IMR-90 (cell line): Measurements from ENCODE around the gene BRIP1. TPM values are rescaled to one million over a fixed set of nuclear protein-coding genes. Genes with fewer than 3 reads are reported as not detected.

Experiments
- ATAC-seq: fragments of 200-7000 bp; cut with Tn5 transposase; 2 replicates; pipeline ENCODE4 v1.9.1; 2020; ENCODE audit warnings: low read depth, mild to moderate bottlenecking, moderate library complexity
- BruUV-seq: library from RNA; stranded (reverse); fragments of 400-500 nt; replicated peaks from 2 replicates; lab custom pipeline; 2021; lab: Mats Ljungman, UMichigan
- CTCF ChIA-PET: fragments of 300-600 bp; formaldehyde crosslinking; extraction: SDS; loops from one replicate; lab custom pipeline; 2021; ENCODE audit warnings: antibody characterized with exemption; lab: Yijun Ruan, JAX
- POLR2A ChIA-PET: fragments of 300-600 bp; sonication (Branson Sonifier 250); formaldehyde crosslinking; loops from one replicate; lab custom pipeline; 2022; ENCODE audit warnings: antibody characterized with exemption; ENCODE audit not compliant: unreplicated experiment; lab: Charles Lee
- DNase-seq: peaks from one replicate; pipeline ENCODE4 v3.0.0; 2013
- H2AFZ ChIP-seq: replicated peaks from 2 replicates; pipeline ENCODE3; 2013; ENCODE audit warnings: low read length, mild to moderate bottlenecking; ENCODE audit not compliant: poor library complexity
- H2AK5ac ChIP-seq: 2 replicates; pipeline ENCODE4 v1.6.1; 2013; ENCODE audit warnings: low read depth, low read length, inconsistent platforms
- H2AK9ac ChIP-seq: replicated peaks from 2 replicates; pipeline ENCODE3; 2013; ENCODE audit warnings: mild to moderate bottlenecking, low read depth, low read length, moderate library complexity; ENCODE audit not compliant: poor library complexity
- H2BK120ac ChIP-seq: 2 replicates; pipeline ENCODE4 v1.6.1; 2013; ENCODE audit warnings: low read depth, low read length, inconsistent platforms
- H2BK15ac ChIP-seq: 3 replicates; pipeline ENCODE4 v1.6.1; 2013; ENCODE audit warnings: low read depth, low read length, inconsistent platforms
- H2BK20ac ChIP-seq: 2 replicates; pipeline ENCODE4 v1.6.1; 2013; ENCODE audit warnings: low read depth, mild to moderate bottlenecking, inconsistent platforms, low read length, moderate library complexity
- H2BK5ac ChIP-seq: 2 replicates; pipeline ENCODE4 v1.6.1; 2013; ENCODE audit warnings: mild to moderate bottlenecking, low read depth, low read length, inconsistent platforms; ENCODE audit not compliant: poor library complexity, severe bottlenecking
- H3K14ac ChIP-seq: replicated peaks from 2 replicates; pipeline ENCODE4 v1.6.1; 2013; ENCODE audit warnings: low read depth, low read length, inconsistent platforms
- H3K18ac ChIP-seq: 2 replicates; pipeline ENCODE4 v1.6.1; 2013; ENCODE audit warnings: low read depth, low read length, control low read depth
- H3K23ac ChIP-seq: 2 replicates; pipeline ENCODE4 v1.6.1; 2013; ENCODE audit warnings: low read depth, low read length, inconsistent platforms
- H3K27ac ChIP-seq: 2 replicates; pipeline ENCODE4 v1.5.1; 2013; ENCODE audit warnings: mild to moderate bottlenecking, control low read depth, low read length; ENCODE audit not compliant: insufficient read depth
- H3K27me3 ChIP-seq: 2 replicates; pipeline ENCODE4 v1.6.1; 2013; ENCODE audit warnings: low read length; ENCODE audit not compliant: control insufficient read depth, insufficient read depth
- H3K36me3 ChIP-seq: 2 replicates; pipeline ENCODE4 v1.6.1; 2013; ENCODE audit warnings: low read length, mixed read lengths; ENCODE audit not compliant: control insufficient read depth, insufficient read depth
- H3K4ac ChIP-seq: 2 replicates; pipeline ENCODE4 v1.6.1; 2013; ENCODE audit warnings: low read depth, low read length, inconsistent platforms
- H3K4me1 ChIP-seq: 2 replicates; pipeline ENCODE4 v1.6.1; 2013; ENCODE audit warnings: low read length, mixed read lengths; ENCODE audit not compliant: control insufficient read depth, insufficient read depth
- H3K4me2 ChIP-seq: 2 replicates; pipeline ENCODE4 v1.6.1; 2013; ENCODE audit warnings: low read depth, mild to moderate bottlenecking, control low read depth, low read length, moderate library complexity
- H3K4me3 ChIP-seq: 2 replicates; pipeline ENCODE4 v1.5.1; 2013; ENCODE audit warnings: low read depth, mild to moderate bottlenecking, control low read depth, low read length, moderate library complexity; ENCODE audit not compliant: insufficient read depth
- H3K56ac ChIP-seq: 2 replicates; pipeline ENCODE4 v1.6.1; 2013; ENCODE audit warnings: low read length, inconsistent platforms; ENCODE audit not compliant: insufficient read depth; ENCODE audit errors: extremely low read depth
- H3K79me1 ChIP-seq, 2 experiments: 2 replicates each; pipeline ENCODE4 v1.6.1; 2013; ENCODE audit warnings: low read length in 2 of 2, inconsistent platforms in 1 of 2, low read depth in 1 of 2
- H3K9ac ChIP-seq: 2 replicates; pipeline ENCODE4 v1.6.1; 2013; ENCODE audit warnings: low read depth, low read length, control low read depth
- H3K9me1 ChIP-seq: 2 replicates; pipeline ENCODE4 v1.6.1; 2013; ENCODE audit warnings: low read length, inconsistent platforms; ENCODE audit not compliant: insufficient read depth
- H3K9me3 ChIP-seq: 2 replicates; pipeline ENCODE4 v1.6.1; 2013; ENCODE audit warnings: low read length; ENCODE audit not compliant: control insufficient read depth, insufficient read depth
- H4K20me1 ChIP-seq: 2 replicates; pipeline ENCODE4 v1.6.1; 2013; ENCODE audit warnings: low read length, inconsistent platforms; ENCODE audit not compliant: insufficient read depth
- H4K5ac ChIP-seq: 2 replicates; pipeline ENCODE4 v1.6.1; 2013; ENCODE audit warnings: mild to moderate bottlenecking, low read depth, low read length, control low read depth
- H4K8ac ChIP-seq, 2 experiments: 2 replicates each; pipeline ENCODE4 v1.6.1; 2013; ENCODE audit warnings: low read depth in 2 of 2, low read length in 2 of 2, control low read depth in 1 of 2, inconsistent platforms in 1 of 2
- H4K91ac ChIP-seq: 2 replicates; pipeline ENCODE4 v1.6.1; 2013; ENCODE audit warnings: low read depth, low read length, inconsistent platforms; ENCODE audit not compliant: insufficient read depth
- BHLHE40 ChIP-seq: fragments of 150-350 bp; IDR thresholded peaks from 2 replicates; pipeline ENCODE4 v1.6.1; 2016; ENCODE audit warnings: mild to moderate bottlenecking, low read depth, low read length
- CEBPB ChIP-seq: IDR thresholded peaks from 2 replicates; pipeline ENCODE4 v1.6.1; 2012; ENCODE audit warnings: low read depth, low read length, improper control_type of control experiment
- CHD1 ChIP-seq: IDR thresholded peaks from 2 replicates; pipeline ENCODE4 v1.6.1; 2012; ENCODE audit warnings: low read depth, low read length, improper control_type of control experiment
- FOS ChIP-seq: fragments of 150-350 bp; IDR thresholded peaks from 2 replicates; pipeline ENCODE4 v1.6.1; 2016; ENCODE audit warnings: low read depth, low read length
- MAFK ChIP-seq: IDR thresholded peaks from 2 replicates; pipeline ENCODE4 v1.6.1; 2012; ENCODE audit warnings: low read depth, low read length, improper control_type of control experiment
- MAZ ChIP-seq: IDR thresholded peaks from 2 replicates; pipeline ENCODE4 v1.6.1; 2012; ENCODE audit warnings: low read depth, mild to moderate bottlenecking, low read length, improper control_type of control experiment, moderate library complexity, borderline replicate concordance
- MXI1 ChIP-seq: IDR thresholded peaks from 2 replicates; pipeline ENCODE4 v1.6.1; 2012; ENCODE audit warnings: low read depth, mild to moderate bottlenecking, low read length, moderate library complexity, borderline replicate concordance
- NFE2L2 ChIP-seq: fragments of 150-350 bp; IDR thresholded peaks from 2 replicates; pipeline ENCODE4 v1.6.1; 2016; ENCODE audit warnings: low read depth, mild to moderate bottlenecking, low read length
- POLR2A ChIP-seq: IDR thresholded peaks from 2 replicates; pipeline ENCODE4 v1.6.1; 2012; ENCODE audit warnings: mild to moderate bottlenecking, low read depth, low read length
- RAD21 ChIP-seq: IDR thresholded peaks from 2 replicates; pipeline ENCODE4 v1.6.1; 2012; ENCODE audit warnings: low read length, improper control_type of control experiment
- RCOR1 ChIP-seq: IDR thresholded peaks from 2 replicates; pipeline ENCODE4 v1.6.1; 2012; ENCODE audit warnings: mild to moderate bottlenecking, low read length, improper control_type of control experiment; ENCODE audit not compliant: insufficient replicate concordance
- RFX5 ChIP-seq: IDR thresholded peaks from 2 replicates; pipeline ENCODE4 v1.8.0; 2012; ENCODE audit warnings: low read depth, mild to moderate bottlenecking, low read length, moderate library complexity
- SMC3 ChIP-seq: fragments of 150-350 bp; IDR thresholded peaks from 2 replicates; pipeline ENCODE4 v1.6.1; 2016; ENCODE audit warnings: low read depth, mild to moderate bottlenecking, antibody characterized with exemption, low read length, moderate library complexity
- WGBS, 2 experiments: methylation state at CpG; one replicate each; pipeline versions ENCODE4 v1.1.5 to v1.1.7; 2013; ENCODE audit warnings: missing lambda C conversion rate in 2 of 2; ENCODE audit not compliant: insufficient read length in 1 of 2; ENCODE audit errors: extremely low coverage in 2 of 2; 5-methylcytosine and 5-hydroxymethylcytosine counted together
- dilution Hi-C: fragments of 300-500 bp; cut with HindIII; formaldehyde crosslinking; loops from one replicate; pipeline ENCODE4 v1.14.3; 2018; ENCODE audit warnings: low sequenced_read_pairs; ENCODE audit not compliant: unreplicated experiment
- in situ Hi-C: fragments of 300-500 bp; cut with MboI; formaldehyde crosslinking; loops from 3 replicates; pipeline ENCODE4 v1.14.3; 2019; ENCODE audit warnings: low sequenced_read_pairs, inconsistent platforms, mixed read lengths
- intact Hi-C: fragments of 100-400 bp; cut with micrococcal nuclease; formaldehyde crosslinking; loops from 2 replicates; pipeline ENCODE4 v1.10.0; 2022
- polyA plus RNA-seq, 3 experiments: library from polyadenylated mRNA; depleted of rRNA; stranded (reverse); fragments of >200 nt; gene quantifications; 2 replicates each; pipeline ENCODE4 v1.2.3, GENCODE V29; 2012; ENCODE audit warnings: low replicate concordance in 1 of 3
- total RNA-seq: library from RNA; depleted of rRNA; stranded (reverse); fragments of >200 nt; gene quantifications from 2 replicates; pipeline ENCODE4 v1.2.3, GENCODE V29; 2012
- TF ChIP-seq, protein P1 (sequence below): conservative IDR thresholded peaks from 2 replicates; pipeline ENCODE4 v1.5.1; 2012; ENCODE audit warnings: mild to moderate bottlenecking, low read depth, low read length, improper control_type of control experiment
- TF ChIP-seq, protein P2 (sequence below): fragments of 150-350 bp; IDR thresholded peaks from 2 replicates; pipeline ENCODE4 v1.6.1; 2016; ENCODE audit warnings: low read depth, mild to moderate bottlenecking, low read length, moderate library complexity, borderline replicate concordance
- TF ChIP-seq, protein P3 (sequence below): fragments of 150-350 bp; IDR thresholded peaks from 2 replicates; pipeline ENCODE4 v1.6.1; 2017; ENCODE audit warnings: mild to moderate bottlenecking, antibody characterized with exemption, low read length, low read depth

The BRIP1 gene
- total and polyA plus RNA-seq, 2 of the 4 experiments (the other 2 are of a cell fraction): 6.1 to 19.7 TPM

DNA sequence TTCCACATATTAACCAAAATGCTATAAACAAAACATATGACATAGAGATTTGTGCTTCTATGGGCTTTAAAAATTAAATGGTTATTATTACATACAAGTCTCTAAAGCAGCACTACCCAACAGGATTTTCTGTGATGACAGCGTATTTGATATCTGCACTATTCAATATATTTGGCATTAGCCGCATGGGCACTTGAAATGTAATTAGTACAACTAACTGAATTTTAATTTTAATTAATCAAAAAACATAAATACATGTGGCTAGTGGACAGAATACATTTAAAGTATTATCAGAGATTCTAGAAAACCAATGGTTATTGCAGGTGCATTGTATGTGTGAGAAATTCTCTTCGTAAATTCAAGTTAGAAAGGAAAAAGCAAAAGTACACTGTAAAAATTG is 45.9 kb downstream of the BRIP1 start:
- Histone ChIP-seq H4K20me1 (no peaks in the 10 kb centered on the region), H3K27me3 (no peaks in the 10 kb centered on the region), H3K18ac (no peak overlapping the region), H2BK5ac (no peak overlapping the region), H2BK15ac (no peak overlapping the region), H4K91ac (no peak overlapping the region), H3K4ac (no peak overlapping the region), H2AK9ac (no peak overlapping the region), H3K56ac (no peak overlapping the region), H3K4me1 (peaks cover 2% of the 10 kb centered on the region; the same call in 1 of the 2 replicates), H3K79me1 (peaks cover 3 to 26% of the 10 kb centered on the region in 2 experiments; a peak in 3 of 4 replicates), H2BK20ac (no peak overlapping the region), H3K9ac (no peak overlapping the region), H4K5ac (no peak overlapping the region), H3K4me2 (no peak overlapping the region), H3K36me3 (peaks cover 4% of the 10 kb centered on the region; the same call in 1 of the 2 replicates), H2AK5ac (no peak overlapping the region), H3K9me3 (peaks cover 9% of the 10 kb centered on the region), H3K14ac (no peak overlapping the region), H3K27ac (no peak overlapping the region), H2AFZ (no peak overlapping the region), H3K9me1 (no peaks in the 10 kb centered on the region), H3K23ac (no peak overlapping the region), H3K4me3 (no peak overlapping the region), H2BK120ac (no peak overlapping the region), H4K8ac (no peak overlapping the region; a peak in 1 of 4 replicates)
- intact Hi-C loops: no loop called here
- ChIA-PET CTCF (no interaction called here), POLR2A (no interaction called here)
- whole genome bisulfite sequencing, 2 experiments: no CpG with 5 or more reads among the region's 3 CpGs
- no TSS peak for BruUV-seq
- in situ Hi-C loops: no loop called here
- ATAC-seq: no peak
- dilution Hi-C loops: no loop called here
- TF ChIP-seq BHLHE40 (no peak), CHD1 (no peak), RAD21 (no peak), MAZ (no peak), POLR2A (no peak), NFE2L2 (no peak), CEBPB (no peak), RCOR1 (no peak), SMC3 (no peak), MXI1 (no peak), RFX5 (no peak), FOS (no peak), MAFK (no peak)
- TF ChIP-seq, protein P1, sequence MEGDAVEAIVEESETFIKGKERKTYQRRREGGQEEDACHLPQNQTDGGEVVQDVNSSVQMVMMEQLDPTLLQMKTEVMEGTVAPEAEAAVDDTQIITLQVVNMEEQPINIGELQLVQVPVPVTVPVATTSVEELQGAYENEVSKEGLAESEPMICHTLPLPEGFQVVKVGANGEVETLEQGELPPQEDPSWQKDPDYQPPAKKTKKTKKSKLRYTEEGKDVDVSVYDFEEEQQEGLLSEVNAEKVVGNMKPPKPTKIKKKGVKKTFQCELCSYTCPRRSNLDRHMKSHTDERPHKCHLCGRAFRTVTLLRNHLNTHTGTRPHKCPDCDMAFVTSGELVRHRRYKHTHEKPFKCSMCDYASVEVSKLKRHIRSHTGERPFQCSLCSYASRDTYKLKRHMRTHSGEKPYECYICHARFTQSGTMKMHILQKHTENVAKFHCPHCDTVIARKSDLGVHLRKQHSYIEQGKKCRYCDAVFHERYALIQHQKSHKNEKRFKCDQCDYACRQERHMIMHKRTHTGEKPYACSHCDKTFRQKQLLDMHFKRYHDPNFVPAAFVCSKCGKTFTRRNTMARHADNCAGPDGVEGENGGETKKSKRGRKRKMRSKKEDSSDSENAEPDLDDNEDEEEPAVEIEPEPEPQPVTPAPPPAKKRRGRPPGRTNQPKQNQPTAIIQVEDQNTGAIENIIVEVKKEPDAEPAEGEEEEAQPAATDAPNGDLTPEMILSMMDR: no peak
- TF ChIP-seq, protein P2, sequence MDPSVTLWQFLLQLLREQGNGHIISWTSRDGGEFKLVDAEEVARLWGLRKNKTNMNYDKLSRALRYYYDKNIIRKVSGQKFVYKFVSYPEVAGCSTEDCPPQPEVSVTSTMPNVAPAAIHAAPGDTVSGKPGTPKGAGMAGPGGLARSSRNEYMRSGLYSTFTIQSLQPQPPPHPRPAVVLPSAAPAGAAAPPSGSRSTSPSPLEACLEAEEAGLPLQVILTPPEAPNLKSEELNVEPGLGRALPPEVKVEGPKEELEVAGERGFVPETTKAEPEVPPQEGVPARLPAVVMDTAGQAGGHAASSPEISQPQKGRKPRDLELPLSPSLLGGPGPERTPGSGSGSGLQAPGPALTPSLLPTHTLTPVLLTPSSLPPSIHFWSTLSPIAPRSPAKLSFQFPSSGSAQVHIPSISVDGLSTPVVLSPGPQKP: no peak
- TF ChIP-seq, protein P3, sequence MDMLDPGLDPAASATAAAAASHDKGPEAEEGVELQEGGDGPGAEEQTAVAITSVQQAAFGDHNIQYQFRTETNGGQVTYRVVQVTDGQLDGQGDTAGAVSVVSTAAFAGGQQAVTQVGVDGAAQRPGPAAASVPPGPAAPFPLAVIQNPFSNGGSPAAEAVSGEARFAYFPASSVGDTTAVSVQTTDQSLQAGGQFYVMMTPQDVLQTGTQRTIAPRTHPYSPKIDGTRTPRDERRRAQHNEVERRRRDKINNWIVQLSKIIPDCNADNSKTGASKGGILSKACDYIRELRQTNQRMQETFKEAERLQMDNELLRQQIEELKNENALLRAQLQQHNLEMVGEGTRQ: no peak
- DNase-seq: no peak
